Breast epithelium (tissue), 4 donors: ENCODE measurements around the gene PRDM7. TPM values are rescaled to one million over a fixed set of nuclear protein-coding genes. Genes with fewer than 3 reads are reported as not detected.
"Not testable (repeated sequence)": the region's sequence is repeated elsewhere in the genome, so short reads cannot be mapped to it uniquely, and the experiment has no call there.

Source experiments
- DNase-seq, 2 donors: peaks; one replicate each; pipeline ENCODE4 v3.0.0-alpha.2; 2019; ENCODE audit warnings: low spot score in 2 of 2
- H3K27ac ChIP-seq, 2 donors: fragments of 200-600 bp; sonication (generic) in 1 of 2; one replicate each; pipeline ENCODE4 v1.5.1; 2016 to 2019; ENCODE audit warnings: mild to moderate bottlenecking in 1 of 2
- H3K27me3 ChIP-seq, 2 donors: fragments of 200-600 bp; sonication (generic) in 1 of 2; one replicate each; pipeline versions ENCODE4 v1.5.1 to v1.6.0; 2017 to 2019; ENCODE audit warnings: control low read depth in 1 of 2, mild to moderate bottlenecking in 1 of 2
- H3K36me3 ChIP-seq: fragments of 200-600 bp; one replicate; pipeline ENCODE4 v1.5.1; 2019
- H3K4me1 ChIP-seq, 2 donors: fragments of 200-600 bp; sonication (generic); one replicate each; pipeline ENCODE4 v1.5.1; 2016 to 2019; ENCODE audit warnings: control low read depth in 1 of 2
- H3K4me3 ChIP-seq, 3 donors: fragments of 200-600 bp; sonication (generic); 1 replicate in 2 of 3; 2 replicates in 1 of 3; pipeline ENCODE4 v1.5.1; 2016 to 2019; ENCODE audit warnings: mild to moderate bottlenecking in 3 of 3, moderate library complexity in 2 of 3
- H3K9me3 ChIP-seq, 2 donors: fragments of 200-600 bp; sonication (generic) in 1 of 2; one replicate each; pipeline ENCODE4 v1.5.1; 2016 to 2019; ENCODE audit warnings: control low read depth in 1 of 2
- POLR2A ChIP-seq: fragments of 450-650 bp; IDR thresholded peaks from one replicate; pipeline ENCODE4 v1.6.1; 2016; ENCODE audit warnings: antibody characterized with exemption, mild to moderate bottlenecking, moderate library complexity
- POLR2AphosphoS5 ChIP-seq, 3 donors: sonication (generic); formaldehyde crosslinking; IDR thresholded peaks; one replicate each; pipeline ENCODE4 v1.6.1; 2017; ENCODE audit warnings: antibody characterized with exemption in 3 of 3
- intact Hi-C: fragments of 100-400 bp; cut with DNase I; formaldehyde crosslinking; loops from one replicate; pipeline ENCODE4 v1.15.1; 2023; ENCODE audit warnings: low total_unique reads
- total RNA-seq, 3 donors: library from RNA; depleted of rRNA; stranded (reverse); fragments of >200 nt; gene quantifications; one replicate each; pipeline ENCODE4 v1.1.0, GENCODE V29; 2016
- TF ChIP-seq, protein P1 (sequence below), 3 donors: fragments of 450-650 bp; IDR thresholded peaks; one replicate each; pipeline ENCODE4 v1.5.1; 2016 to 2017; ENCODE audit warnings: antibody characterized with exemption in 3 of 3, mild to moderate bottlenecking in 3 of 3, moderate library complexity in 3 of 3

PRDM7 gene
- total RNA-seq, 3 donors from 2014 or later = not detected

DNA sequence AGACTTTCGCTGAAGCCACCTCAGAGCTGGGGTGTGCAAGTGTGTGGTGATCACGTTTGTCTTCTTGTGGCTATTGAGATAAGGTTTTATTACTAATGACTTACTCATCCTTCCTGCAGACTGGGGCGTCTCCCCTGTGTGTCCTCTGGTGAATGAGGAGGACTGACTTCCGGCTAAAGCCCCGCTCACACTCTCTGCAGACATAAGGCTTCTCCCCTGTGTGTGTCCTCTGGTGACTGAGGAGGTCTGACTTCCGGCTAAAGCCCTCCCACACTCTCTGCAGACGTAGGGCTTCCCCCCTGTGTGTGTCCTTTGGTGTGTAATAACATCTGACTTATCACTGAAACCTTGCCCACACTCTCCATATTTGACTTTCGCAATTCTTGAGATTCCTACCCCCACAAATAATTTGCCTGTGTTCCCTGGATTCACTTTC lies 19.4 kb downstream of the PRDM7 start:
- no peaks in the 10 kb centered on the region for H3K36me3 ChIP-seq
- H3K27ac ChIP-seq = peak overlapping the region in 1 of 2 donors; percentile 74
- H3K4me3 ChIP-seq = no peak overlapping the region
- no peak for DNase-seq
- H3K4me1 ChIP-seq = no peaks in the 10 kb centered on the region
- intact Hi-C loops = no loop called here
- TF ChIP-seq, protein P1, sequence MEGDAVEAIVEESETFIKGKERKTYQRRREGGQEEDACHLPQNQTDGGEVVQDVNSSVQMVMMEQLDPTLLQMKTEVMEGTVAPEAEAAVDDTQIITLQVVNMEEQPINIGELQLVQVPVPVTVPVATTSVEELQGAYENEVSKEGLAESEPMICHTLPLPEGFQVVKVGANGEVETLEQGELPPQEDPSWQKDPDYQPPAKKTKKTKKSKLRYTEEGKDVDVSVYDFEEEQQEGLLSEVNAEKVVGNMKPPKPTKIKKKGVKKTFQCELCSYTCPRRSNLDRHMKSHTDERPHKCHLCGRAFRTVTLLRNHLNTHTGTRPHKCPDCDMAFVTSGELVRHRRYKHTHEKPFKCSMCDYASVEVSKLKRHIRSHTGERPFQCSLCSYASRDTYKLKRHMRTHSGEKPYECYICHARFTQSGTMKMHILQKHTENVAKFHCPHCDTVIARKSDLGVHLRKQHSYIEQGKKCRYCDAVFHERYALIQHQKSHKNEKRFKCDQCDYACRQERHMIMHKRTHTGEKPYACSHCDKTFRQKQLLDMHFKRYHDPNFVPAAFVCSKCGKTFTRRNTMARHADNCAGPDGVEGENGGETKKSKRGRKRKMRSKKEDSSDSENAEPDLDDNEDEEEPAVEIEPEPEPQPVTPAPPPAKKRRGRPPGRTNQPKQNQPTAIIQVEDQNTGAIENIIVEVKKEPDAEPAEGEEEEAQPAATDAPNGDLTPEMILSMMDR (IDR thresholded peaks at IDR 0.05) = no peak
- TF ChIP-seq POLR2AphosphoS5 (IDR thresholded peaks at IDR 0.05) (no peak), POLR2A (no peak)
- no peaks in the 10 kb centered on the region for H3K27me3 ChIP-seq
- peaks cover 14 to 16% of the 10 kb centered on the region in 2 donors for H3K9me3 ChIP-seq

DNA sequence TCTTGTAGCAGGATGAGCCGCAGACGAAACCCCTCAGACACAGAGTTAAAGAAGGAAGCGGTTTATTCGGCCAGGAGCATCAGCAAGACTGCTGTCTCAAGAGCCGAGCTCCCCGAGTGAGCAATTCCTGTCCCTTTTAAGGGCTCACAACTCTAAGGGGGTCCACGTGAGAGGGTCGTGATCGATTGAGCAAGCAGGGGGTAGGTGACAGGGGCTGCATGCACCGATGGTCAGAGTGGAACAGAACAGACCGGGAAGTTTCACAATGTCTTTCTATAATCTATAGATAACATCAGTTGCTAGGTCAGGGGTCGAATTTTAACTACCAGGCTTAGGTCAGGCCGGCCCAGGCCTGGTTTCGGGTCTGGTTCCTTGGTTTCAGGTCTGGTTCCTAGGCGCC lies 20.6 kb downstream of the PRDM7 start:
- peaks cover 14 to 16% of the 10 kb centered on the region in 2 donors for H3K9me3 ChIP-seq
- H3K36me3 ChIP-seq, H3K4me1 ChIP-seq, H3K27me3 ChIP-seq, H3K4me3 ChIP-seq, intact Hi-C loops, H3K27ac ChIP-seq, DNase-seq: not testable (repeated sequence)

DNA sequence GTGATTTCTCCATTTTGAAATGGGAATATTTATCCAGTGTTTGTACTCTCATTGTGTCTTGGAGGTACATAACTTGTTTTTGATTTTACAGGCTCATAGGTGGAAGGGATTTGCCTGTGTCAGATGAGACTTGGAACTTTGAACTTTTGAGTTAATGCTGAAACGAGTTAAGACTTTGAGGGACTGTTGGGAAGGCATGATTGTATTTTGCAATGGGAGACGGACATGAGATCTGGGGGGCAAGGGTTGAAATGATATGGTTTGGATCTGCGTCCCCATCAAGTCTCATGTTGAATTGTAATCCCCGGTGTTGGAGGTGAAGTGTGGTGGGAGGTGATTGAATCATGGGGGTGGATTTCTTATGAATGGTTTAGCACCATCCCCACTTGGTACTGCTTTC lies 21.8 kb downstream of the PRDM7 start:
- peaks cover 14 to 16% of the 10 kb centered on the region in 2 donors for H3K9me3 ChIP-seq
- H3K27ac ChIP-seq = no peak overlapping the region
- H3K27me3 ChIP-seq = no peaks in the 10 kb centered on the region
- TF ChIP-seq POLR2AphosphoS5 (IDR thresholded peaks at IDR 0.05) (no peak), POLR2A (no peak)
- TF ChIP-seq, protein P1 (IDR thresholded peaks at IDR 0.05) = no peak
- H3K4me3 ChIP-seq = no peak overlapping the region
- no peak for DNase-seq
- no peaks in the 10 kb centered on the region for H3K4me1 ChIP-seq
- intact Hi-C loops = no loop called here
- no peaks in the 10 kb centered on the region for H3K36me3 ChIP-seq

DNA sequence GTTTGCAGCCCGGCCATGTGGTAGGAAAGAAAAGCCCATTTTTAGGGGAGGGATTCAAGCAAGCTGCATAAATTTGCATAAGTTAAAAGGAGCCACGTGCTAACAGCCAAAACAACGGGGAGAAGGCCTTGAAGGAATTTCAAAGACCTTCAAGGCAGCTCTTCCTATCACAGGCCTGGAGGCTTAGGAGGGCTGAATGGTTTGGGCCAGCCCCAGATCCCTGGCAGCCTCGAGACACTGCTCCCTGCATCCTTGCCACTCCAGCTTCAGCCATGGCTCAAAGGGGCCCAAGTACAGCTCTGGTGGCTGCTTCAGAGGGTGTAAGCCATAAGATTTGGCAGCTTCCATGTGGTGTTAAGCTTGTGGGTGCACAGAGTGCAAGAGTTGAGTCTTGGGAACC lies 22.6 kb downstream of the PRDM7 start:
- intact Hi-C loops = no loop called here
- Histone ChIP-seq H3K27me3 (no peaks in the 10 kb centered on the region), H3K4me1 (no peaks in the 10 kb centered on the region), H3K27ac (no peak overlapping the region), H3K4me3 (no peak overlapping the region), H3K36me3 (no peaks in the 10 kb centered on the region), H3K9me3 (peaks cover 14 to 16% of the 10 kb centered on the region in 2 donors)
- TF ChIP-seq POLR2AphosphoS5 (IDR thresholded peaks at IDR 0.05) (no peak), POLR2A (no peak)
- TF ChIP-seq, protein P1 (IDR thresholded peaks at IDR 0.05) = no peak
- no peak for DNase-seq

DNA sequence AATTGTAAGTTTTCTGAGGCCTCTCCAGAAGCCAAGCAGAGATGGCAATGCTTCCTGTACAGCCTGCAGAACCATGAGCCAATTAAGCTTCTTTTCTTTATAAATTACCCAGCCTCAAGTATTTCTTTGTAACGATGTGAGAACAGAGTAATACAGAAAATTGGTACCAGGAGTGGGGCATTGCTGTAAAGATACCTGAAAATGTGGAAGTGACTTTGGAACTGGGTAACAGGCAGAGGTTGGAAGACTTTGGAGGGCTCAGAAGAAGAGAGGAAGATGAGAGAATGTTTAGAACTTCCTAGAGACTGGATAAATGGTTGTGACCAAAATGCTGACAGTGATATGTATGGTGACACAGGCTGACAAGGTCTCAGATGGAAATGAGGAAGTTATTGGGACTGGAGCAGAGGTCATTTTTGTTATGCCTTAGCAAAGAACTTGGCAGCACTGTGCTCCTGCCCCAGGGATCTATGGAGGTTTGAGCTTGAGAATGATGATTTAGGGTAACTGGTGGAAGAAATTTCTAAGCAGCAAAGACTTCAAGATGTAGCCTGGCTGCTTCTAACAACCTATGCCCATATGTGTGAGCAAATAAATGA lies 23.1 kb downstream of the PRDM7 start:
- Histone ChIP-seq H3K27me3 (no peaks in the 10 kb centered on the region), H3K9me3 (peaks cover 14 to 16% of the 10 kb centered on the region in 2 donors), H3K27ac (no peak overlapping the region), H3K36me3 (no peaks in the 10 kb centered on the region), H3K4me1 (no peaks in the 10 kb centered on the region), H3K4me3 (no peak overlapping the region)
- DNase-seq = no peak
- TF ChIP-seq POLR2AphosphoS5 (IDR thresholded peaks at IDR 0.05) (no peak), POLR2A (no peak)
- TF ChIP-seq, protein P1 (IDR thresholded peaks at IDR 0.05) = no peak
- intact Hi-C loops = no loop called here
